ENCODE data around the gene FAM162A. TPM values are rescaled to one million over a fixed set of nuclear protein-coding genes. Genes with fewer than 3 reads are reported as not detected.

FAM162A gene
- total RNA-seq, 4 donors from 2014 or later, result 32.0 to 41.0 (median 34.5) TPM

DNA sequence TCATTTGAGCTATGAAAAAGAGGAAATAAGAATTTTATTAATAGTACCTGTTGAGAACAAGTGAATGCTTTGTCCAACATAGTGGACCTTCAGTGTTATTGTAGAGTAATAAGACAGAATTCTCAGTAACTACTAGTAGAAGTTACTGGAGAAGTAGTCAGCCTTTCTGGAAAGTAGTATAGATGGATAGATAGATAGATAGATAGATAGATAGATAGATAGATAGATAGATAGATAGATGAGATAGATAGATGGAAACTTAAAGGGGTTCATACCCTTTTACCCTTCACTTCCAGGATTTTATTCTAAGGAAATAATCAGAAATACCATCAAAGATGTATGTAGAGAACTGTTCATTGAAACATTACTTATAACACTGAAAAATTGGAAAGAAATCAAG lies 5.2 kb downstream of the FAM162A start:
- no peak overlapping the region for H3K4me3 ChIP-seq (replicated peaks in 1 of 3)
- peaks cover 0 to 4% of the 10 kb centered on the region in 2 donors for H3K4me1 ChIP-seq
- intact Hi-C loops (cut with DNase I), result loop anchor here (10.0 kb wide), 1 partner anchor 286 kb away; no protein-coding TSS in a partner anchor
- H3K27me3 ChIP-seq, result no peaks in the 10 kb centered on the region
- H3K36me3 ChIP-seq, result no peaks in the 10 kb centered on the region
- TF ChIP-seq, protein P1, sequence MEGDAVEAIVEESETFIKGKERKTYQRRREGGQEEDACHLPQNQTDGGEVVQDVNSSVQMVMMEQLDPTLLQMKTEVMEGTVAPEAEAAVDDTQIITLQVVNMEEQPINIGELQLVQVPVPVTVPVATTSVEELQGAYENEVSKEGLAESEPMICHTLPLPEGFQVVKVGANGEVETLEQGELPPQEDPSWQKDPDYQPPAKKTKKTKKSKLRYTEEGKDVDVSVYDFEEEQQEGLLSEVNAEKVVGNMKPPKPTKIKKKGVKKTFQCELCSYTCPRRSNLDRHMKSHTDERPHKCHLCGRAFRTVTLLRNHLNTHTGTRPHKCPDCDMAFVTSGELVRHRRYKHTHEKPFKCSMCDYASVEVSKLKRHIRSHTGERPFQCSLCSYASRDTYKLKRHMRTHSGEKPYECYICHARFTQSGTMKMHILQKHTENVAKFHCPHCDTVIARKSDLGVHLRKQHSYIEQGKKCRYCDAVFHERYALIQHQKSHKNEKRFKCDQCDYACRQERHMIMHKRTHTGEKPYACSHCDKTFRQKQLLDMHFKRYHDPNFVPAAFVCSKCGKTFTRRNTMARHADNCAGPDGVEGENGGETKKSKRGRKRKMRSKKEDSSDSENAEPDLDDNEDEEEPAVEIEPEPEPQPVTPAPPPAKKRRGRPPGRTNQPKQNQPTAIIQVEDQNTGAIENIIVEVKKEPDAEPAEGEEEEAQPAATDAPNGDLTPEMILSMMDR (IDR thresholded peaks at IDR 0.05), result no peak
- H3K27ac ChIP-seq, result no peak overlapping the region
- no peaks in the 10 kb centered on the region for H3K9me3 ChIP-seq
- DNase-seq, result no peak

DNA sequence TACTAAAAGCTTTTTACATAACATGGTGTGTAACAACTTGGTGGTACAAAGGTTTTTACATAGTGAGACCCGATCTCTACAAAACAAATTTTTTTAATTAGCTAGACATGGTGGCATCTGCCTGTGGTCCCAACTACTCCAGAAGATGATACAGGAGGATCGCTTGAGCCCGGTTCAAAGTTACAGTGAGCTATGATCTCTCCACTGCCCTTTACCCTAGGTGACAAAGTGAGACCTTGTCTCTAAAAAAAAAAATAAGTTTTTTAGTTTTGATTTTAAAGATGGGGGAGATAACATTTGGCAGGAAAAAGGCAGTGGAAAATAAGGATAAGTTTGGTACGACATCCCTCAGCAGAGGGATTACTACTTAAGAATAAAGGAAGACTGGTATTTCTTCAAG lies 5.9 kb downstream of the FAM162A start:
- intact Hi-C loops (cut with DNase I), result loop anchor here (10.0 kb wide), 1 partner anchor 285 kb away; no protein-coding TSS in a partner anchor

DNA sequence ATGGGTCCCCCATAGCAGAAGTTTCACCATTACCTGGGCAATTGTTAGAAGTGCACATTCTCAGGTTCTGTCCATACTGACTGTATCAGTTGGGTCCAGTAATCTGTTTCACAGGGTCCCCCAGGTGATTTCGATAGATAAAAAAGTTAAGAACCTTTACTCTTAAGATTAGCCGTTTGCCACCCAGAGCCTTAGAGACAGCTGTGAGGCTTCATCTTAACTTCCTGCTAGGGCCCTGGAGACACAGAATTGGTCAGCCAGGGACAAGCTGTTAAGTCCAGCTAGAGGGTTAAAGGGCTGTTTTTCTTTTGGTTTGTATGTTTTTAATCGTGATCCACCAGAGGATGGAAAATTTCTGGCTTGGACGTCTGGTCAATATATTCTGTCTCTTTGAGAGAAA lies 6.7 kb downstream of the FAM162A start:
- 63 to 66% methylated on average over 4 of the region's 4 CpGs for WGBS, 2 donors
- H3K27me3 ChIP-seq, result no peaks in the 10 kb centered on the region
- no peaks in the 10 kb centered on the region for H3K36me3 ChIP-seq
- no peak overlapping the region for H3K27ac ChIP-seq
- no peaks in the 10 kb centered on the region for H3K9me3 ChIP-seq
- no peak for TF ChIP-seq POLR2A (IDR thresholded peaks at IDR 0.05)
- TF ChIP-seq, protein P1 (IDR thresholded peaks at IDR 0.05), result no peak
- H3K4me3 ChIP-seq (replicated peaks in 1 of 3), result no peak overlapping the region
- DNase-seq, result no peak
- intact Hi-C loops (cut with DNase I), result no loop called here
- no peaks in the 10 kb centered on the region for H3K4me1 ChIP-seq

More for the DNA sequence above, 5.9 kb downstream of the FAM162A start:
- Histone ChIP-seq H3K4me1 (peaks cover 0 to under 1% of the 10 kb centered on the region in 2 donors), H3K9me3 (no peaks in the 10 kb centered on the region), H3K27ac (no peak overlapping the region), H3K4me3 (replicated peaks in 1 of 3) (no peak overlapping the region), H3K36me3 (no peaks in the 10 kb centered on the region), H3K27me3 (no peaks in the 10 kb centered on the region)
- WGBS, 2 donors, result 91 to 93% methylated on average over 4 of the region's 4 CpGs
- TF ChIP-seq POLR2A (IDR thresholded peaks at IDR 0.05), result no peak
- TF ChIP-seq, protein P1 (IDR thresholded peaks at IDR 0.05), result no peak
- DNase-seq, result no peak

DNA sequence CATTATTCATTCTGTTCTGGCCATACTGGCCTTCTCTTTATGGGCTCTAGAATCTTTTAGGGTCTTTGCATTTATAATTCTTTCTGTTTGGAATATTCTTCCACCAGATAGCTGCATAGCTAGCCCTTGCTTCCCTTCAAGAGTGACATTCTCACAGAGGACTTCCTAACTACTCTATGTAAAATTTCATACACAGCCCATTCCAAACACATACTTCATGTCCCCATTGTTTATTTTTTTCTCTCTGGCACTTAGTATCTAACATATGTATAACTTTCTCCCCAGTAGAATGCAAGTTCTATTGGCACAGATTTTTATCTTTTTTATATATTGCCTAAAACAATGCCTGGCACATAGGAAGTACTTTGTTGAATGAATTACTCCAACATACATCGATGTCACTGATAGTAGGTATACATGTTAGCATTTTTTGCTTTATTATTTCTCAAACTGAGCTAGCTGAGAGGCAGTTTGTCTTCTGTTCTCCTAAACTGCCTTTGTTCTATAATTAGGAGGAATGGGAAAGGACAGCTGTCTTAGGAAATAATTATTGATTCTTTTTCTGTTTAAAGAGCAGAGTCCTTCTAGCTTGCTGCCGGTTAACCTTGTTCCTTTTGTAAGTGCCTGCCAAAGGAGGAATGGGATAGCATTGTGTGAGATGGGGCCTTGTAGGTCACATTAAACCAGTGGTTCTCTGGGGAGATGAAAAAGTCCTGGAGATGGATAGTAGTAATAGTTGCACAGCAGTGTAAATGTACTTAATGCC lies 7.9 kb downstream of the FAM162A start:
- H3K36me3 ChIP-seq, result no peaks in the 10 kb centered on the region
- no peaks in the 10 kb centered on the region for H3K4me1 ChIP-seq
- DNase-seq, result no peak
- no peaks in the 10 kb centered on the region for H3K27me3 ChIP-seq
- no peaks in the 10 kb centered on the region for H3K9me3 ChIP-seq
- TF ChIP-seq, protein P1 (IDR thresholded peaks at IDR 0.05), result no peak
- TF ChIP-seq POLR2A (IDR thresholded peaks at IDR 0.05), result no peak
- no peak overlapping the region for H3K4me3 ChIP-seq (replicated peaks in 1 of 3)
- intact Hi-C loops (cut with DNase I), result no loop called here
- H3K27ac ChIP-seq, result no peak overlapping the region
- 36 to 66% methylated on average over 2 of the region's 2 CpGs for WGBS, 2 donors
